ENCODE results near the gene YIPF5. TPM values are rescaled to one million over a fixed set of nuclear protein-coding genes. Genes with fewer than 3 reads are reported as not detected.

YIPF5 gene
- 172 and 192 TPM in 2 replicates for total RNA-seq (2012; rRNA removed)
- 60.0 and 64.4 TPM in 2 replicates for polyA plus RNA-seq (2012; rRNA removed)
- 18.6 and 23.5 TPM in 2 replicates for polyA plus RNA-seq (2012; cell fraction: cytosol; rRNA removed)
- polyA plus RNA-seq (2012; cell fraction: nucleus; rRNA removed; ENCODE audit: low replicate concordance): 7.8 and 42.5 TPM in 2 replicates
- percentile 92 among the genes with signal in this experiment for Bru-seq, nascent RNA
- BruChase-seq, experiment 1, labeled RNA remaining after a 6-hour chase: percentile 94 among the genes with signal in this experiment
- percentile 93 among the genes with signal in this experiment for BruChase-seq, experiment 2, labeled RNA remaining after a 2-hour chase
- long read RNA-seq, transcript YIPF5-201 (6 exons, 3,147 nt): major isoform, 102 of 151 reads
- long read RNA-seq, partial matches to known transcripts: 2 of 151 reads
- long read RNA-seq, other reads (novel, unspliced or antisense): 45 of 151 reads

- peak within 1 kb of the TSS; percentile 88 for H3K56ac ChIP-seq (ENCODE audit: extremely low read depth, insufficient read depth, low read length)
- H3K4ac ChIP-seq (ENCODE audit: low read depth, low read length): peak within 1 kb of the TSS; percentile 90
- ChIA-PET POLR2A (ENCODE audit: unreplicated experiment) (interaction anchor here (0.5 to 0.6 kb wide), 2 partner anchors 10 to 29 kb away, joined by 3 to 5 read pairs; no protein-coding TSS in a partner anchor), CTCF (interaction anchor here (0.7 kb wide), 1 partner anchor 22 kb away, joined by 3 read pairs; no protein-coding TSS in a partner anchor)
- H2AK5ac ChIP-seq (ENCODE audit: low read depth, low read length): peak within 1 kb of the TSS; percentile 25
- intact Hi-C loops (cut with micrococcal nuclease) (loop anchor here (5.0 kb wide), 1 partner anchor 1248 kb away; no protein-coding TSS in a partner anchor), dilution Hi-C loops (cut with HindIII; ENCODE audit: low sequenced_read_pairs, unreplicated experiment) (no loop called here), in situ Hi-C loops (cut with MboI; ENCODE audit: low sequenced_read_pairs) (loop anchor here (25.0 kb wide), 1 partner anchor 1258 kb away; no protein-coding TSS in a partner anchor)
- H4K5ac ChIP-seq (ENCODE audit: low read depth, low read length): peak within 1 kb of the TSS; percentile 96
- peak within 1 kb of the TSS; percentile 45; the same call in 1 of the 2 replicates for H2BK20ac ChIP-seq (ENCODE audit: low read depth, low read length)
- H3K4me2 ChIP-seq (ENCODE audit: low read depth, low read length): peak within 1 kb of the TSS; percentile 93
- peak within 1 kb of the TSS; percentile 80 for H3K18ac ChIP-seq (ENCODE audit: low read depth, low read length)
- H2AFZ ChIP-seq (replicated peaks; ENCODE audit: low read length, poor library complexity): peak within 1 kb of the TSS; percentile 94
- peak within 1 kb of the TSS; percentile 96 for H3K14ac ChIP-seq (replicated peaks; ENCODE audit: low read depth, low read length)
- H4K20me1 ChIP-seq (ENCODE audit: insufficient read depth, low read length): no peaks in the 10 kb centered on the region
- peak within 1 kb of the TSS; percentile 93 for H3K23ac ChIP-seq (ENCODE audit: low read depth, low read length)
- H2AK9ac ChIP-seq (replicated peaks; ENCODE audit: low read depth, low read length, poor library complexity): peak within 1 kb of the TSS; percentile 81
- peak within 1 kb of the TSS; percentile 92 to 96 for H4K8ac ChIP-seq (ENCODE audit: low read depth in 2 of 2, low read length in 2 of 2)
- H3K27me3 ChIP-seq (ENCODE audit: control insufficient read depth, insufficient read depth, low read length): no peaks in the 10 kb centered on the region
- H3K9ac ChIP-seq (ENCODE audit: low read depth, low read length): peak within 1 kb of the TSS; percentile 95
- no TSS peak for BruUV-seq (replicated peaks)
- 0% methylated on average over 8 of the region's 39 CpGs; no CpG with 5 or more reads in 1 of the 2 experiments for WGBS, 2 experiments (ENCODE audit: extremely low coverage in 2 of 2, insufficient read length in 1 of 2)
- H2BK5ac ChIP-seq (ENCODE audit: low read depth, low read length, poor library complexity, severe bottlenecking): peak within 1 kb of the TSS; percentile 87
- no peaks in the 10 kb centered on the region; the same call in 1 of the 2 replicates for H3K9me1 ChIP-seq (ENCODE audit: insufficient read depth, low read length)
- peaks cover 7 to 31% of the 10 kb centered on the region in 2 experiments; a peak in 3 of 4 replicates for H3K79me1 ChIP-seq (ENCODE audit: low read depth in 1 of 2, low read length in 2 of 2)
- peak; percentile 98 for ATAC-seq (ENCODE audit: low read depth)
- peak within 1 kb of the TSS; percentile 48 for H2BK120ac ChIP-seq (ENCODE audit: low read depth, low read length)
- H2BK15ac ChIP-seq (ENCODE audit: low read depth, low read length): peak within 1 kb of the TSS; percentile 88; the same call in 2 of the 3 replicates
- H3K36me3 ChIP-seq (ENCODE audit: control insufficient read depth, insufficient read depth, low read length): no peaks in the 10 kb centered on the region; the same call in 1 of the 2 replicates
- H4K91ac ChIP-seq (ENCODE audit: insufficient read depth, low read depth, low read length): peak within 1 kb of the TSS; percentile 90
- peak; percentile 26; the same call in 1 of the 2 replicates for TF ChIP-seq MAFK (IDR thresholded peaks at IDR 0.05; ENCODE audit: low read depth, low read length)
- TF ChIP-seq MXI1 (IDR thresholded peaks at IDR 0.05; ENCODE audit: borderline replicate concordance, low read depth, low read length): peak; percentile 66; the same call in 1 of the 2 replicates
- TF ChIP-seq MAZ (IDR thresholded peaks at IDR 0.05; ENCODE audit: borderline replicate concordance, low read depth, low read length): peak; percentile 31; the same call in 1 of the 2 replicates
- TF ChIP-seq POLR2A (IDR thresholded peaks at IDR 0.05; ENCODE audit: low read depth, low read length): peak; percentile 93
- TF ChIP-seq RCOR1 (IDR thresholded peaks at IDR 0.05; ENCODE audit: insufficient replicate concordance, low read length): no peak
- TF ChIP-seq BHLHE40 (IDR thresholded peaks at IDR 0.05; ENCODE audit: low read depth, low read length): peak; percentile 94
- TF ChIP-seq ELK1 (IDR thresholded peaks at IDR 0.05; ENCODE audit: borderline replicate concordance, low read depth, low read length): no peak
- TF ChIP-seq USF2 (IDR thresholded peaks at IDR 0.05; ENCODE audit: low read depth, low read length): 0 out of 2 replicates have a peak, but pooled peaks have one; percentile 26
- DNase-seq: peak; percentile 96
- peak within 1 kb of the TSS; percentile 93 for H3K27ac ChIP-seq (ENCODE audit: insufficient read depth, low read length)
- peak within 1 kb of the TSS; percentile 80 for H3K4me3 ChIP-seq (ENCODE audit: insufficient read depth, low read depth, low read length)
- H3K9me3 ChIP-seq (ENCODE audit: control insufficient read depth, insufficient read depth, low read length): no peaks in the 10 kb centered on the region
- peaks cover 1% of the 10 kb centered on the region; the same call in 1 of the 2 replicates for H3K4me1 ChIP-seq (ENCODE audit: control insufficient read depth, insufficient read depth, low read length)
These were observed at the start of gene YIPF5, which contains the start of gene KCTD16 for GRCh38 chr5:144170276-144171024. TSS of gene YIPF5 (minus strand) at chr5:144170659. CDS start at chr5:144169955, 704 bp downstream. TSS of gene KCTD16 (plus strand) at chr5:144170873.

All from IMR-90 (cell line).